ENCODE measurements around the gene CRELD2. TPM values are rescaled to one million over a fixed set of nuclear protein-coding genes. Genes with fewer than 3 reads are reported as not detected.

The CRELD2 gene
- total RNA-seq, 1 donor from 2014 or later, result 24.9 TPM

GRCh38 chr22:49957826-49958365 is 39.5 kb downstream of the CRELD2 start:
- Mint-ChIP-seq H3K27ac (ENCODE audit: unreplicated experiment) (no peak overlapping the region), H3K36me3 (ENCODE audit: unreplicated experiment) (no peaks in the 10 kb centered on the region), H3K9me3 (ENCODE audit: unreplicated experiment) (peaks cover 5% of the 10 kb centered on the region), H3K4me1 (ENCODE audit: low read depth, unreplicated experiment) (peaks cover 4% of the 10 kb centered on the region), H3K4me3 (ENCODE audit: unreplicated experiment) (no peak overlapping the region), H3K27me3 (ENCODE audit: unreplicated experiment) (peaks cover 4% of the 10 kb centered on the region)
- peak; percentile 13 for DNase-seq
- TF ChIP-seq, protein P1, sequence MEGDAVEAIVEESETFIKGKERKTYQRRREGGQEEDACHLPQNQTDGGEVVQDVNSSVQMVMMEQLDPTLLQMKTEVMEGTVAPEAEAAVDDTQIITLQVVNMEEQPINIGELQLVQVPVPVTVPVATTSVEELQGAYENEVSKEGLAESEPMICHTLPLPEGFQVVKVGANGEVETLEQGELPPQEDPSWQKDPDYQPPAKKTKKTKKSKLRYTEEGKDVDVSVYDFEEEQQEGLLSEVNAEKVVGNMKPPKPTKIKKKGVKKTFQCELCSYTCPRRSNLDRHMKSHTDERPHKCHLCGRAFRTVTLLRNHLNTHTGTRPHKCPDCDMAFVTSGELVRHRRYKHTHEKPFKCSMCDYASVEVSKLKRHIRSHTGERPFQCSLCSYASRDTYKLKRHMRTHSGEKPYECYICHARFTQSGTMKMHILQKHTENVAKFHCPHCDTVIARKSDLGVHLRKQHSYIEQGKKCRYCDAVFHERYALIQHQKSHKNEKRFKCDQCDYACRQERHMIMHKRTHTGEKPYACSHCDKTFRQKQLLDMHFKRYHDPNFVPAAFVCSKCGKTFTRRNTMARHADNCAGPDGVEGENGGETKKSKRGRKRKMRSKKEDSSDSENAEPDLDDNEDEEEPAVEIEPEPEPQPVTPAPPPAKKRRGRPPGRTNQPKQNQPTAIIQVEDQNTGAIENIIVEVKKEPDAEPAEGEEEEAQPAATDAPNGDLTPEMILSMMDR (IDR thresholded peaks at IDR 0.05; ENCODE audit: partially characterized antibody, unreplicated experiment), result no peak

DNA sequence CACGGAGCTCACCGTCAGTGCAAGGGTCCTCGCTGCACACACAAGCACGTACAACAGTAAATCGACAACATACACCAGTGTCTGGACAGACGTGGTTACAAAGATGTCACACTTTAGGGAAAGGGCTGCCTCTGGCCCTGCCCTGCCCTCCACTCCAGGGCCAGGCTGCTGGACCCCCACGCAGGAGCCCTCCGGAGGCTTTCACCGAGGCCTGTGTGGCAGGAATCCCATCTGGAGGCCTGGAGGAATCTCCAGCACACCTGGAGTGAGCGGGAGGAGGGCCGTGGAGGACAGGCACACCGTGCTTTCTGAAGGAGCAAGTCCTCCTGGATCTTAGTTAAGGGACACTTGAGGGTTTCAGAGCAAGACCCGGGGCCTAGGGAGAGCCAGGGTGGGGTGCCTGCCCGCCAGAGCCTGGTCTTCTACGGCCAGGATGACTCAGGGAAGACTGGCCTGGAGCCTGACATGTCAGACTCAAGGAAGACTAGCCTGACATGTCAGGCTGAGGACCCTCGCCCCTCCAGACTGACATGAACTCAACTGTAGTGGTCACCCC is 40.0 kb downstream of the CRELD2 start:
- Mint-ChIP-seq H3K4me3 (ENCODE audit: unreplicated experiment) (peak overlapping the region; percentile 68), H3K9me3 (ENCODE audit: unreplicated experiment) (peaks cover 5% of the 10 kb centered on the region), H3K4me1 (ENCODE audit: low read depth, unreplicated experiment) (peaks cover 4% of the 10 kb centered on the region), H3K27ac (ENCODE audit: unreplicated experiment) (no peak overlapping the region), H3K36me3 (ENCODE audit: unreplicated experiment) (no peaks in the 10 kb centered on the region), H3K27me3 (ENCODE audit: unreplicated experiment) (peaks cover 4% of the 10 kb centered on the region)
- peak; percentile 14 for DNase-seq
- TF ChIP-seq, protein P1 (IDR thresholded peaks at IDR 0.05; ENCODE audit: partially characterized antibody, unreplicated experiment), result no peak

DNA sequence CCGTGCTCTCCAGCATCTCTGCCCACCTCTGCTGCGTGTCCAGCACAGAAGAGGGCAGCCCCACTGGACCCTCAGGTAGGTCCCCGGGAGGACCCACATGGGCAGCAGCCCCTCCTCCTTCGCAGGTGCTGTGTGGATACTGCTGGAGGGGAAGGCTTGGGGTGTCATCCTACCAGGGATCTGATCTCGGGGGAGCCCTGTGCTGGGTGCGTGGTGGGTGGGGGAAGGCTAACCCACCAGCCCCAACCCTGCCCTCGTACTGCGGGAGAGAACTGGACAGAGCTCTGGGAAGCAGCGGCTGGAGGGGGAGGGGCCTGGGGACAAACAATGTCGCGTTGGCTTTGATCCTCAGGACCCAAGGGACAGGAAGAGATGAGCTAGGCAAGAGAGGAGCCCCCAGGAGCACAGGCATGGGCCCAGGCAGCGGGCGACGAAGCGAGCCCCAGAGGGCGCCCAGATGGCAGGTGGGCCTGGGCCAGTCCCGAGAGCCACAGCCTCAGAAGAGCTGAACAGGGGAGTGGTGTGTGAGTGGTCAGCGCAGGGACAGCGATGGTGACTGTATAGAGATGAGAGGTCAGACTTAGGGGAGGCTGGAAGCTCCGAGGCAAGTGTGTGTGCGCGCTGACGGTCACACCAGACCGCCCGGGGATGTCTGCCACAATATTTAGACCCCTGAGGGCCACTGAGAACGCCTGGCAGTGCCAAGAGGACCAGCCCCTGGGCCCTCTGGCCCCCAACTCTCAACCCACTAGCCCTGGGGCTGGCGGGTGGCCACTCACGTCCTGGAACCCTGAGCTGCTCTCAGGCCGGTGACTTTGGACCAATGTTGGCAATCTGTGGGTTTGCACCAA is 40.7 kb downstream of the CRELD2 start:
- peak overlapping the region; percentile 68 for H3K4me3 Mint-ChIP-seq (ENCODE audit: unreplicated experiment)
- no peaks in the 10 kb centered on the region for H3K36me3 Mint-ChIP-seq (ENCODE audit: unreplicated experiment)
- peaks cover 6% of the 10 kb centered on the region for H3K27me3 Mint-ChIP-seq (ENCODE audit: unreplicated experiment)
- H3K4me1 Mint-ChIP-seq (ENCODE audit: low read depth, unreplicated experiment), result peaks cover 6% of the 10 kb centered on the region
- peaks cover 7% of the 10 kb centered on the region for H3K9me3 Mint-ChIP-seq (ENCODE audit: unreplicated experiment)
- TF ChIP-seq, protein P1 (IDR thresholded peaks at IDR 0.05; ENCODE audit: partially characterized antibody, unreplicated experiment), result no peak
- peak overlapping the region; percentile 55 for H3K27ac Mint-ChIP-seq (ENCODE audit: unreplicated experiment)
- peak; percentile 51 for DNase-seq

- Mint-ChIP-seq H3K4me3 (ENCODE audit: unreplicated experiment) (peak overlapping the region; percentile 64), H3K36me3 (ENCODE audit: unreplicated experiment) (no peaks in the 10 kb centered on the region), H3K4me1 (ENCODE audit: low read depth, unreplicated experiment) (peaks cover 6% of the 10 kb centered on the region), H3K27me3 (ENCODE audit: unreplicated experiment) (peaks cover 8% of the 10 kb centered on the region), H3K9me3 (ENCODE audit: unreplicated experiment) (peaks cover 7% of the 10 kb centered on the region), H3K27ac (ENCODE audit: unreplicated experiment) (peak overlapping the region; percentile 55)
- TF ChIP-seq, protein P1 (IDR thresholded peaks at IDR 0.05; ENCODE audit: partially characterized antibody, unreplicated experiment), result no peak
- DNase-seq, result peak; percentile 47
Measured at GRCh38 chr22:49959782-49960158, 41.3 kb downstream of the CRELD2 start.
